Hepatocyte (in vitro differentiated cells): ENCODE data around the gene NDUFS7. TPM values are rescaled to one million over a fixed set of nuclear protein-coding genes. Genes with fewer than 3 reads are reported as not detected.

Experiments used
- DNase-seq: peaks from one replicate; pipeline ENCODE4 v3.0.0-alpha.2; 2016; ENCODE audit warnings: low spot score
- H2AFZ ChIP-seq: fragments of 200-600 bp; sonication (generic); 2 replicates; pipeline ENCODE4 v1.6.0; 2016; ENCODE audit warnings: antibody characterized with exemption, mild to moderate bottlenecking
- H3K27ac ChIP-seq: fragments of 200-600 bp; sonication (generic); 2 replicates; pipeline ENCODE4 v1.5.1; 2016; ENCODE audit warnings: mild to moderate bottlenecking
- H3K27me3 ChIP-seq: fragments of 200-600 bp; sonication (generic); 2 replicates; pipeline ENCODE4 v1.6.1; 2016
- H3K36me3 ChIP-seq: fragments of 200-600 bp; sonication (generic); replicated peaks from 2 replicates; pipeline ENCODE4 v1.5.1; 2016; ENCODE audit warnings: low read depth; ENCODE audit not compliant: insufficient read depth
- H3K4me1 ChIP-seq: fragments of 200-600 bp; sonication (generic); 2 replicates; pipeline ENCODE4 v1.5.1; 2016; ENCODE audit warnings: mild to moderate bottlenecking, moderate library complexity; ENCODE audit not compliant: insufficient read depth
- H3K4me2 ChIP-seq: fragments of 200-600 bp; sonication (generic); 2 replicates; pipeline ENCODE4 v1.6.0; 2016
- H3K4me3 ChIP-seq: fragments of 200-600 bp; sonication (generic); 2 replicates; pipeline ENCODE4 v1.5.1; 2016; ENCODE audit warnings: mild to moderate bottlenecking
- H3K79me2 ChIP-seq: fragments of 200-600 bp; sonication (generic); 2 replicates; pipeline ENCODE4 v1.6.0; 2017; ENCODE audit warnings: mild to moderate bottlenecking
- H3K9me2 ChIP-seq: fragments of 200-600 bp; sonication (generic); replicated peaks from 2 replicates; pipeline ENCODE4 v1.6.0; 2017; ENCODE audit warnings: mild to moderate bottlenecking; ENCODE audit not compliant: insufficient read depth
- H3K9me3 ChIP-seq: fragments of 200-600 bp; sonication (generic); 2 replicates; pipeline ENCODE4 v1.5.1; 2016; ENCODE audit warnings: low read depth, mild to moderate bottlenecking
- H4K20me1 ChIP-seq: fragments of 200-600 bp; sonication (generic); 2 replicates; pipeline ENCODE4 v1.6.0; 2016; ENCODE audit warnings: mild to moderate bottlenecking; ENCODE audit not compliant: insufficient read depth, poor library complexity, severe bottlenecking
- EZH2 ChIP-seq: fragments of 200-600 bp; sonication (generic); IDR thresholded peaks from 2 replicates; pipeline ENCODE4 v1.6.1; 2016; ENCODE audit warnings: antibody characterized with exemption, mild to moderate bottlenecking, borderline replicate concordance
- EZH2phosphoT487 ChIP-seq: fragments of 200-600 bp; sonication (generic); IDR thresholded peaks from one replicate; pipeline ENCODE4 v1.6.1; 2018; ENCODE audit warnings: antibody characterized with exemption, mild to moderate bottlenecking, low read depth, moderate library complexity; ENCODE audit not compliant: unreplicated experiment, severe bottlenecking
- WGBS: methylation state at CpG from one replicate; pipeline ENCODE4 v1.1.6; 2016; ENCODE audit warnings: low lambda C conversion rate; ENCODE audit errors: missing lambda C conversion rate; 5-methylcytosine and 5-hydroxymethylcytosine counted together
- polyA plus RNA-seq: library from polyadenylated mRNA; unstranded; fragments of >200 nt; fragmentation: Nextera tagmentation; extraction: Ambion mirVana; gene quantifications from 2 replicates; pipeline ENCODE4 v1.2.1, GENCODE V29; 2016
- total RNA-seq: library from RNA; depleted of rRNA; stranded (reverse); fragments of >200 nt; gene quantifications from 2 replicates; pipeline ENCODE4 v1.2.3, GENCODE V29; 2014
- TF ChIP-seq, protein P1 (sequence below): fragments of 200-600 bp; sonication (generic); IDR thresholded peaks from 2 replicates; pipeline ENCODE4 v1.5.1; 2016; ENCODE audit warnings: antibody characterized with exemption, mild to moderate bottlenecking; ENCODE audit not compliant: poor library complexity

NDUFS7 gene
- total and polyA plus RNA-seq, 2 experiments from 2014 or later = 81.6 to 276 TPM

DNA sequence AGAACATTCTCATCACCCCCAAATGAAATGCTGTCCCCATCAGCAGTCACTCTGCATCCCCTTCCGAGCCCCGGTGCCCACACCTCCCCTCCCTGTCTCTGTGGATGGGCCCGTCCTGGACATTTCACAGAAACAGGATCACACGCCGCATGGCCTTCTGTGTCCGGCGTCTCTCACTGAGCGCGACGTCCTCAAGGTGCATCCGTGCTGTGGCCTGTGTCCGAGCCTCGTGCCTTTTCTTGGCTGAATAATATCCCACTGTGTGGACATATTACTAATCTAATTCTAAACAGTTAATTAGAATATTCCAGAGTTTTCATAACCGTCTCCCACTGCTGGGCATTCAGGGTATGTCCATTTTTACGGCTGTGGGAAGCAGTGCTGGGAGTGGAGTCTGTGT, 8.7 kb downstream of the NDUFS7 start:
- H3K4me1 ChIP-seq = peaks cover 5% of the 10 kb centered on the region
- no peak overlapping the region for H2AFZ ChIP-seq
- TF ChIP-seq EZH2 = no peak
- TF ChIP-seq EZH2phosphoT487 = no peak
- TF ChIP-seq, protein P1, sequence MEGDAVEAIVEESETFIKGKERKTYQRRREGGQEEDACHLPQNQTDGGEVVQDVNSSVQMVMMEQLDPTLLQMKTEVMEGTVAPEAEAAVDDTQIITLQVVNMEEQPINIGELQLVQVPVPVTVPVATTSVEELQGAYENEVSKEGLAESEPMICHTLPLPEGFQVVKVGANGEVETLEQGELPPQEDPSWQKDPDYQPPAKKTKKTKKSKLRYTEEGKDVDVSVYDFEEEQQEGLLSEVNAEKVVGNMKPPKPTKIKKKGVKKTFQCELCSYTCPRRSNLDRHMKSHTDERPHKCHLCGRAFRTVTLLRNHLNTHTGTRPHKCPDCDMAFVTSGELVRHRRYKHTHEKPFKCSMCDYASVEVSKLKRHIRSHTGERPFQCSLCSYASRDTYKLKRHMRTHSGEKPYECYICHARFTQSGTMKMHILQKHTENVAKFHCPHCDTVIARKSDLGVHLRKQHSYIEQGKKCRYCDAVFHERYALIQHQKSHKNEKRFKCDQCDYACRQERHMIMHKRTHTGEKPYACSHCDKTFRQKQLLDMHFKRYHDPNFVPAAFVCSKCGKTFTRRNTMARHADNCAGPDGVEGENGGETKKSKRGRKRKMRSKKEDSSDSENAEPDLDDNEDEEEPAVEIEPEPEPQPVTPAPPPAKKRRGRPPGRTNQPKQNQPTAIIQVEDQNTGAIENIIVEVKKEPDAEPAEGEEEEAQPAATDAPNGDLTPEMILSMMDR = no peak
- no peak overlapping the region for H3K4me3 ChIP-seq
- H3K9me3 ChIP-seq = no peaks in the 10 kb centered on the region
- no peaks in the 10 kb centered on the region for H4K20me1 ChIP-seq
- H3K4me2 ChIP-seq = no peak overlapping the region
- DNase-seq = no peak
- whole genome bisulfite sequencing = 98% methylated on average over 15 of the region's 15 CpGs
- H3K27ac ChIP-seq = no peak overlapping the region
- H3K27me3 ChIP-seq = no peaks in the 10 kb centered on the region
- no peaks in the 10 kb centered on the region for H3K36me3 ChIP-seq
- H3K79me2 ChIP-seq = no peaks in the 10 kb centered on the region
- no peaks in the 10 kb centered on the region for H3K9me2 ChIP-seq

DNA sequence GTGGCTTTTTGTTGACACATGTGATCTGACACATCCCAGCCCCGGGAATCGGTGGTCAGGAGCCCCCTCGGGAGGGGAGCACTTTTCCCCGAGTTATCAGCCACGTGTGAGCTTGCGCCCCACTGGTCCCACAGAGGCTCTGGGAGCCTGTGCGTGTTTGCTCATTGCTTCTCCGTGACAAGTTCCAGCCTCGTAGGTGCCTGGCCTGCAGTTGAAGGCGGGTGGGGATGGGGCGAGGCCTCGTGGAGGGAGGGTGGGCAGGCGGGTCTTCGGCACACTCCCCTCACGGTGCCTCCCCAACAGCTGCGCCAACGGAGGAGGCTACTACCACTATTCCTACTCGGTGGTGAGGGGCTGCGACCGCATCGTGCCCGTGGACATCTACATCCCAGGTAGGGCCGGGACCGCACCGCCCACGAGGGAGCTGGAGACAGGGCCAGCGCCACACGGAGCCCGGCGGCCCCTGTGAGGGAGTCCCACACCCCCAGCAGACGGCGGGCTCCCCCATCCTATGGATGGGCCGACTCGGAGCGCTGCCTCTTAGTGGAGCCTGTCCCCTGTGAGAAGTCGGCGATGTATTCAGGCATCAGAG, 9.3 kb downstream of the NDUFS7 start:
- no peaks in the 10 kb centered on the region for H3K36me3 ChIP-seq
- H3K4me1 ChIP-seq = peaks cover 5% of the 10 kb centered on the region
- 94% methylated on average over 29 of the region's 37 CpGs for WGBS

GRCh38 chr19:1393841-1394240, 10.1 kb downstream of the NDUFS7 start:
- no peaks in the 10 kb centered on the region for H3K27me3 ChIP-seq
- H3K4me1 ChIP-seq = peaks cover 5% of the 10 kb centered on the region
- H4K20me1 ChIP-seq = no peaks in the 10 kb centered on the region
- WGBS = 94% methylated on average over 17 of the region's 17 CpGs
- no peaks in the 10 kb centered on the region for H3K79me2 ChIP-seq
- H3K4me3 ChIP-seq = no peak overlapping the region
- no peaks in the 10 kb centered on the region for H3K36me3 ChIP-seq
- no peak overlapping the region for H3K4me2 ChIP-seq
- H3K27ac ChIP-seq = no peak overlapping the region
- no peaks in the 10 kb centered on the region for H3K9me2 ChIP-seq
- no peak for DNase-seq
- H3K9me3 ChIP-seq = no peaks in the 10 kb centered on the region
- TF ChIP-seq, protein P1 = no peak
- TF ChIP-seq EZH2phosphoT487 (no peak), EZH2 (no peak)
- H2AFZ ChIP-seq = no peak overlapping the region

More for the DNA sequence above, 9.3 kb downstream of the NDUFS7 start:
- H3K4me2 ChIP-seq = no peak overlapping the region
- DNase-seq = no peak
- no peaks in the 10 kb centered on the region for H3K9me3 ChIP-seq
- H3K4me3 ChIP-seq = no peak overlapping the region
- H2AFZ ChIP-seq = no peak overlapping the region
- no peak overlapping the region for H3K27ac ChIP-seq
- H3K27me3 ChIP-seq = no peaks in the 10 kb centered on the region
- no peaks in the 10 kb centered on the region for H3K9me2 ChIP-seq
- TF ChIP-seq EZH2 = no peak
- TF ChIP-seq EZH2phosphoT487 = no peak
- TF ChIP-seq, protein P1 = no peak
- no peaks in the 10 kb centered on the region for H3K79me2 ChIP-seq
- no peaks in the 10 kb centered on the region for H4K20me1 ChIP-seq
